ENCODE measurements around the gene SOX5. TPM values are rescaled to one million over a fixed set of nuclear protein-coding genes. Genes with fewer than 3 reads are reported as not detected.

Gene SOX5
- total and polyA plus RNA-seq, 12 donors: 0.17 to 4.3 (median 2.4) TPM

DNA sequence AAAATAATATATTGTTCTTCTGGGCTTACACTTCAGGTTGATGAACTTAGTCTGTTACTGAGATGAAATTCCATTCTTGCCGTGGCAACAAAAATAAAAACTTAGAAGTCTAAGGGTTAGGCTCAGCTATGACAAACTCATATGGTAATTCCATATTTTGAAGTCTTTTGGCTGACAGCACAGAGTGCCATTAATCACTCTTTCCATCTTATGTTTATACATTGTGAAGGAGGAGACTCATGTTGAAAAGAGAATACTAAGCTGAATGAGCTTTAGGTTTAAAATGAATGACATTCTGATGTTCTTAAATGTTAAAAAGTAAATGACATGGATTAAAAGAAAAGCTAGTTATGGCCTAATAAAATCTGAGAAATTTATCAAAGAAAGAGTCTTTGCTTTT lies 291.9 kb downstream of the SOX5 start:
- 81 to 91% methylated on average over 1 of the region's 1 CpG for WGBS, 2 donors
- intact Hi-C loops (cut with DNase I): no loop called here
- H3K4me1 ChIP-seq: no peaks in the 10 kb centered on the region
- DNase-seq (no peak), ATAC-seq (no peak)
- TF ChIP-seq CTCF (IDR thresholded peaks at IDR 0.05): no peak
- no peak overlapping the region for H3K27ac ChIP-seq
- H3K36me3 ChIP-seq: no peaks in the 10 kb centered on the region
- H3K9me3 ChIP-seq: peaks cover 0 to 3% (median 0%) of the 10 kb centered on the region in 11 donors
- H3K4me3 ChIP-seq: no peak overlapping the region
- no peaks in the 10 kb centered on the region for H3K27me3 ChIP-seq

DNA sequence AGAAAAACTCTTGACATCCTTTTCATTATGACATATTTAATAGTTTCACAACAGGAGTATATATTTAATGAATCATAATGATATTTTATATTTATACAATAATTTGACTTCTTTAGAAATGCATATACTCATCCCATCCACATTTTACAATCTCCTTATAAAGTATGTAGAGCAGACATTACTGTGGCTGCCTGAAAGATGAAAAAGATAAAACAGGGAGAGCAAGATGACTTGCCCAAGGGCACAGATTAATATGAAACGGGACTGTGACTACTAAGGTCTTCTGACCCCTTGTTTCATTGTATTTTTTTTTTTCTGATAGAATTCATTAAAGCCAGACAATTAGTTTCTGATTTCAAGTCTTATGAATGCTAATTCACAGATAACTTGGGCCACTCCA lies 293.6 kb downstream of the SOX5 start:
- no peak overlapping the region for H3K4me3 ChIP-seq
- DNase-seq (no peak), ATAC-seq (no peak)
- intact Hi-C loops (cut with DNase I): no loop called here
- WGBS, 2 donors: 54 to 73% methylated on average over 1 of the region's 1 CpG
- H3K36me3 ChIP-seq: no peaks in the 10 kb centered on the region
- H3K4me1 ChIP-seq: no peaks in the 10 kb centered on the region
- H3K9me3 ChIP-seq: peaks cover 0 to 3% (median 0%) of the 10 kb centered on the region in 11 donors
- no peak overlapping the region for H3K27ac ChIP-seq
- no peaks in the 10 kb centered on the region for H3K27me3 ChIP-seq
- no peak for TF ChIP-seq CTCF (IDR thresholded peaks at IDR 0.05)

DNA sequence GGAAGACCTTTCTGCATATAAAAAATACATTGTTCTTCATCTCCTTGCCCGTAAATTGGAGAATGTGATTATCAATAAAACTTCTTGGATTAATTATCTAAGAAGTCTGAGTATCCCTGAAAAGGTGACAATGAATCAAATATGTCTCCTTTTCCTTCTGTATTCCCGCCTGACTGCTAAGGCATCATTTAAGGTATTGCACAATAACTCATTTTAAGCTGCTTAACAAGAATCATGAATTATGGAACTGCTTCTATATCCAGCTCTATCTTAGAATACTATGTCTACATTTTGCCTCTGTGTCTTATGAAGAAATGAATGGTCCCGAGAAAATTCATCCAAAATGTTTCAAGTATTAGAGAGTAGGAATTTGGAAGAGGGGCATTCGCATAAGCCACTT lies 294.4 kb downstream of the SOX5 start:
- Histone ChIP-seq H3K27ac (no peak overlapping the region), H3K9me3 (peaks cover 0 to 3% (median 0%) of the 10 kb centered on the region in 11 donors), H3K27me3 (no peaks in the 10 kb centered on the region), H3K4me1 (no peaks in the 10 kb centered on the region), H3K4me3 (no peak overlapping the region), H3K36me3 (no peaks in the 10 kb centered on the region)
- no peak for ATAC-seq
- no peak for TF ChIP-seq CTCF (IDR thresholded peaks at IDR 0.05)
- 86 to 92% methylated on average over 4 of the region's 4 CpGs for WGBS, 2 donors
- no peak for DNase-seq
- intact Hi-C loops (cut with DNase I): no loop called here

- no peak for TF ChIP-seq CTCF (IDR thresholded peaks at IDR 0.05)
- H3K4me1 ChIP-seq: no peaks in the 10 kb centered on the region
- no peaks in the 10 kb centered on the region for H3K27me3 ChIP-seq
- H3K27ac ChIP-seq: no peak overlapping the region
- no peak for ATAC-seq
- whole genome bisulfite sequencing, 2 donors: 85 to 96% methylated on average over 1 of the region's 1 CpG
- intact Hi-C loops (cut with DNase I): loop anchor here in 1 of 10 donors (10.0 kb wide), 1 partner anchor 64 kb away; no protein-coding TSS in a partner anchor
- H3K36me3 ChIP-seq: no peaks in the 10 kb centered on the region
- no peak for DNase-seq
- H3K9me3 ChIP-seq: peaks cover 0 to 25% (median 8%) of the 10 kb centered on the region in 11 donors
- no peak overlapping the region for H3K4me3 ChIP-seq
Observed at GRCh38 chr12:23648546-23648945, 300.9 kb downstream of the SOX5 start.

Measured in heart right ventricle (tissue), 16 donors.